OCI-LY7 (cell line): ENCODE data around the gene FIP1L1.

ENCODE experiments used
- EZH2phosphoT487 ChIP-seq: fragments of 200-600 bp; sonication (generic); IDR thresholded peaks from 2 replicates; pipeline ENCODE4 v1.6.1; 2018; ENCODE audit warnings: low read depth, borderline replicate concordance, mild to moderate bottlenecking, mixed run types, antibody characterized with exemption, low read length, moderate library complexity, mixed read lengths
- TF ChIP-seq, protein P1 (sequence below): fragments of 200-600 bp; sonication (generic); conservative IDR thresholded peaks from 2 replicates; pipeline ENCODE4 v1.5.1; 2014; ENCODE audit warnings: mild to moderate bottlenecking, antibody characterized with exemption, low read length, moderate library complexity, mixed read lengths

DNA sequence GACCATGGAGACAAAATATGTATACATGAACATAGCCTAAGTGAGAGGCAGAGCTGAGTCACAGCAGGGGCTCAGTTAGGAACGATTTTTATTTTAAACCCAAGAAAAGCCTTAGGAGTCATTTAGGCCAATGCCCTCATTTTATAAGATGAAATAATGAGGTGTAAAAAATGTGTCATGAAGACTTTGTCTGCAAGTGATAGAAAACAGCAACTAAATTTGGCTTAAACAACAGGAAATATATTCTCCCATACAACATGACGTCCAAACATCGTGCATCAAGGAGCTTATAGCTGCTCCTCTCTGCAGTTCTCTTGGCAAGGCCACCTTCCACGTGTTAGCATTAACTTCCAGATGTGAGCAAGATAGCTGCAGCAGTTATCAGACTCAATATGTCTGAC lies 28.4 kb upstream of the FIP1L1 start:
- TF ChIP-seq, protein P1, sequence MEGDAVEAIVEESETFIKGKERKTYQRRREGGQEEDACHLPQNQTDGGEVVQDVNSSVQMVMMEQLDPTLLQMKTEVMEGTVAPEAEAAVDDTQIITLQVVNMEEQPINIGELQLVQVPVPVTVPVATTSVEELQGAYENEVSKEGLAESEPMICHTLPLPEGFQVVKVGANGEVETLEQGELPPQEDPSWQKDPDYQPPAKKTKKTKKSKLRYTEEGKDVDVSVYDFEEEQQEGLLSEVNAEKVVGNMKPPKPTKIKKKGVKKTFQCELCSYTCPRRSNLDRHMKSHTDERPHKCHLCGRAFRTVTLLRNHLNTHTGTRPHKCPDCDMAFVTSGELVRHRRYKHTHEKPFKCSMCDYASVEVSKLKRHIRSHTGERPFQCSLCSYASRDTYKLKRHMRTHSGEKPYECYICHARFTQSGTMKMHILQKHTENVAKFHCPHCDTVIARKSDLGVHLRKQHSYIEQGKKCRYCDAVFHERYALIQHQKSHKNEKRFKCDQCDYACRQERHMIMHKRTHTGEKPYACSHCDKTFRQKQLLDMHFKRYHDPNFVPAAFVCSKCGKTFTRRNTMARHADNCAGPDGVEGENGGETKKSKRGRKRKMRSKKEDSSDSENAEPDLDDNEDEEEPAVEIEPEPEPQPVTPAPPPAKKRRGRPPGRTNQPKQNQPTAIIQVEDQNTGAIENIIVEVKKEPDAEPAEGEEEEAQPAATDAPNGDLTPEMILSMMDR, result no peak
- TF ChIP-seq EZH2phosphoT487, result no peak
